GM12865 (cell line): ENCODE data around the gene CLINT1.

Experiments
- DNase-seq: peaks from one replicate; pipeline ENCODE4 v3.0.0; 2010; ENCODE audit warnings: low read depth
- H3K4me3 ChIP-seq: 2 replicates; pipeline ENCODE4 v1.5.1; 2011; ENCODE audit warnings: mild to moderate bottlenecking, low read depth, low read length, control low read depth
- CTCF ChIP-seq: IDR thresholded peaks from 2 replicates; pipeline ENCODE4 v1.5.1; 2011; ENCODE audit warnings: low read length, control low read depth, low read depth, inconsistent platforms; ENCODE audit not compliant: insufficient read depth; ENCODE audit errors: missing control alignments

CLINT1 gene

GRCh38 chr5:157828944-157829639 is 29.9 kb downstream of the CLINT1 start:
- peak; percentile 27 for TF ChIP-seq CTCF
- peak; percentile 8 for DNase-seq
- no peak overlapping the region for H3K4me3 ChIP-seq

- TF ChIP-seq CTCF, result no peak
- H3K4me3 ChIP-seq, result no peak overlapping the region
- peak; percentile 9 for DNase-seq
These were observed 30.6 kb downstream of the CLINT1 start for GRCh38 chr5:157828105-157828943.

- DNase-seq, result no peak
- TF ChIP-seq CTCF, result no peak
- no peak overlapping the region for H3K4me3 ChIP-seq
These were observed 31.5 kb downstream of the CLINT1 start for GRCh38 chr5:157827423-157827822.

GRCh38 chr5:157823655-157824054 is 35.3 kb downstream of the CLINT1 start:
- no peak for TF ChIP-seq CTCF
- no peak for DNase-seq
- no peak overlapping the region for H3K4me3 ChIP-seq

- TF ChIP-seq CTCF, result no peak
- no peak overlapping the region for H3K4me3 ChIP-seq
- no peak for DNase-seq
These were observed 36.9 kb downstream of the CLINT1 start for GRCh38 chr5:157821822-157822622.

GRCh38 chr5:157821405-157821804 is 37.5 kb downstream of the CLINT1 start:
- TF ChIP-seq CTCF, result no peak
- no peak for DNase-seq
- H3K4me3 ChIP-seq, result no peak overlapping the region
